T47D (cell line): Measurements from ENCODE around the gene PKMYT1.

Experiments
- DNase-seq, 2 experiments: peaks; one replicate each; pipeline versions ENCODE4 v3.0.0 to v3.0.0-alpha.2; 2011 to 2012; ENCODE audit warnings: low read depth in 1 of 2, low spot score in 1 of 2
- JUND ChIP-seq: IDR thresholded peaks from 2 replicates; pipeline ENCODE4 v1.6.1; 2012; ENCODE audit warnings: low read depth
- in situ Hi-C: cut with HindIII; loops from 2 replicates; pipeline ENCODE4 v1.10.0; 2016; ENCODE audit warnings: low sequenced_read_pairs, low pct_unique_long_range_greater_than_20kb

The PKMYT1 gene

DNA sequence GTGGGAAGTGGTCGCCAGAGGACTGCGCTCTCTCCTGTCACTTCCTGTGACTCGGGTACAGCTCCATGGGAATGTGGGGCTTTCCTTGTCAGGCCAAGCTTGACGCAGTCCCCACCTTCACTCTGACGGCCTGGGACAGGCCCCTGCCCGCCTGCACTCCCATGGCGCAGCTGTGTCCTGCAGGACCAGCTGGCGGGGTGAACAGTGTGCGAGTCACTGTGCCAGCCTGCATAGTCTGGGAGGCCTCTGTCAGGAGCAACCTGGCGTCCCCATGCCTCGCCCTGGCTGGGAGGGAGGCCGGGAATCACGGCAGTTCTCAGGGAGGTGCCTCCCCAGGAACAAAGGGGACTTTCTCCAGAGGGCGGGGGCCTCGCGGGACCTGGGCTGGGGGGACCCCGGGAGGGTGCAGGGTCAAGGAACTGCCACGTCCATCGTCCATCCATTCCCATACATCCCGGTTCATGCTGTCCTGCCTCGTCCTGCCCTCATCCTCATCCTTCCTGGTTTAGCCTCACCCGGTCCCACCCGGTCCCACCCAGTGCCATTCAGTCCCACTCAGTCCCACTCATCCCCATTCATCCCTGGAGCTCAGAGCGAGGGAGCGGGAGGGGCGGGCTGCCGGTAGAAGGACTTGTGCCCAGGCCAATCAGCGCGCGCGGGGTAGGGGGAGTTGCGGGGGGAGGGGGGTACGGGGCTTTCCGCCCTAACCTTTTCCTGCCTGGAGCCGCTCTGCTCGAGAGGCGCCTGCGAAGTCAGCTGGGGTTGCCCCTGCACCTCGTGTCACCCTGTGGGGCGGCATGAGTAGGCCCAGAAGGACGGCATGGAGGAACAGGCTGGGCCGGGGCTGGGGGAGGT lies 55.1 kb downstream of the PKMYT1 start:
- TF ChIP-seq JUND: no peak
- DNase-seq: no peak
- in situ Hi-C loops: no loop called here

DNA sequence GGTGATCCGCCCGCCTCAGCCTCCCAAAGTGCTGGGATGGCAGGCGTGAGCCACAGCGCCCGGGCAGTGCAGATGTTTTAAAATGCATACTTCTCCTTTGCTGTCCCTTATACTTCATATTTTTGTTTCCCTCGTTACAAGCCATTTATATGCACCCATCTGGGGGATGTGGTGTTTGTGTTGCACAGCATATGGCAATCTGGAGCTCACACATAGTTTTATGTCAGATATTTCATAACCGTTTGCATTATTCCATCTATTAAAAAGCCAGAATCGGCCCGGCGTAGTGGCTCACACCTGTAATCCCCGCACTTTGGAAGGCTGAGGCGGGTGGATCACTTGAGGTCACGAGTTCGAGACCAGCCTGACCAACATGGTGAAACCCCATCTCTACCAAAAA lies 56.8 kb downstream of the PKMYT1 start:
- no peak for TF ChIP-seq JUND
- in situ Hi-C loops: no loop called here
- no peak for DNase-seq
